Adrenal gland (tissue), 5 donors: ENCODE data around the gene MOCS2.

ENCODE experiments used
- CTCF ChIP-seq, 6 experiments: fragments of 450-650 bp in 4 of 6; fragments of 200-600 bp in 2 of 6; sonication (generic) in 1 of 6; IDR thresholded peaks; 1 replicate in 5 of 6; 2 replicates in 1 of 6; pipeline versions ENCODE4 v1.5.1 to v1.8.0; 2016 to 2021; ENCODE audit warnings: antibody characterized with exemption in 6 of 6, mild to moderate bottlenecking in 2 of 6, moderate library complexity in 1 of 6
- POLR2A ChIP-seq, 2 donors: fragments of 450-650 bp; IDR thresholded peaks; one replicate each; pipeline ENCODE4 v1.6.1; 2017; ENCODE audit warnings: antibody characterized with exemption in 2 of 2, mild to moderate bottlenecking in 2 of 2, moderate library complexity in 1 of 2
- donor health status: DM: no; HTN: no; CAD: no.

- TF ChIP-seq CTCF (IDR thresholded peaks at IDR 0.05) (no peak), POLR2A (IDR thresholded peaks at IDR 0.05) (no peak)
Measured at GRCh38 chr5:53100606-53101005, 9.0 kb downstream of the MOCS2 start.
